ENCODE measurements around the gene ACOX2. TPM values are rescaled to one million over a fixed set of nuclear protein-coding genes. Genes with fewer than 3 reads are reported as not detected.

The ACOX2 gene
- total RNA-seq, 1 experiment from 2014 or later: 3.5 TPM

- H3K4me1 ChIP-seq (replicated peaks; ENCODE audit: insufficient read depth): 0 out of 2 replicates have a peak, but pooled peaks cover 5% of the 10 kb centered on the region
- no peaks in the 10 kb centered on the region for H4K20me1 ChIP-seq (ENCODE audit: insufficient read depth)
- H3K9me3 ChIP-seq (ENCODE audit: insufficient read depth, low read depth): no peaks in the 10 kb centered on the region
- TF ChIP-seq EZH2 (IDR thresholded peaks at IDR 0.05; ENCODE audit: low read depth) (no peak), CTCF (conservative IDR thresholded peaks at IDR 0.05) (no peak)
- no TSS peak for BruUV-seq (replicated peaks)
- no peak for DNase-seq
- no peaks in the 10 kb centered on the region for H3K9me2 ChIP-seq (ENCODE audit: insufficient read depth)
- H3K27ac ChIP-seq: no peak overlapping the region
- no peak overlapping the region for H2AFZ ChIP-seq
- no peaks in the 10 kb centered on the region for H3K36me3 ChIP-seq (ENCODE audit: low read depth)
- no peak overlapping the region for H3K4me2 ChIP-seq
- no peaks in the 10 kb centered on the region for H3K27me3 ChIP-seq (ENCODE audit: insufficient read depth, low read depth)
- H3K4me3 ChIP-seq: no peak overlapping the region
- ChIA-PET POLR2A (ENCODE audit: unreplicated experiment) (no interaction called here), CTCF (no interaction called here)
- intact Hi-C loops (cut with micrococcal nuclease; ENCODE audit: unreplicated experiment): no loop called here
- H3F3A ChIP-seq (ENCODE audit: insufficient read depth, low read depth): 0 out of 2 replicates have a peak, but pooled peaks cover 3% of the 10 kb centered on the region
- H3K79me2 ChIP-seq (ENCODE audit: low read depth): no peaks in the 10 kb centered on the region
Measured at GRCh38 chr3:58557491-58557890, 20.5 kb upstream of the ACOX2 start.

GRCh38 chr3:58556761-58557221 lies 19.8 kb upstream of the ACOX2 start:
- Histone ChIP-seq H3F3A (ENCODE audit: insufficient read depth, low read depth) (0 out of 2 replicates have a peak, but pooled peaks cover 3% of the 10 kb centered on the region), H3K9me3 (ENCODE audit: insufficient read depth, low read depth) (no peaks in the 10 kb centered on the region), H3K27ac (no peak overlapping the region), H3K4me3 (no peak overlapping the region), H3K4me1 (replicated peaks; ENCODE audit: insufficient read depth) (0 out of 2 replicates have a peak, but pooled peaks cover 5% of the 10 kb centered on the region), H3K9me2 (ENCODE audit: insufficient read depth) (no peaks in the 10 kb centered on the region), H2AFZ (no peak overlapping the region), H4K20me1 (ENCODE audit: insufficient read depth) (no peaks in the 10 kb centered on the region), H3K4me2 (no peak overlapping the region), H3K79me2 (ENCODE audit: low read depth) (no peaks in the 10 kb centered on the region), H3K27me3 (ENCODE audit: insufficient read depth, low read depth) (no peaks in the 10 kb centered on the region), H3K36me3 (ENCODE audit: low read depth) (no peaks in the 10 kb centered on the region)
- ChIA-PET POLR2A (ENCODE audit: unreplicated experiment) (interaction anchor here (0.9 kb wide), 1 partner anchor 33 kb away, joined by 4 read pairs; no protein-coding TSS in a partner anchor), CTCF (no interaction called here)
- TF ChIP-seq CTCF (conservative IDR thresholded peaks at IDR 0.05): no peak
- no peak for TF ChIP-seq EZH2 (IDR thresholded peaks at IDR 0.05; ENCODE audit: low read depth)
- no TSS peak for BruUV-seq (replicated peaks)
- intact Hi-C loops (cut with micrococcal nuclease; ENCODE audit: unreplicated experiment): no loop called here
- no peak for DNase-seq

GRCh38 chr3:58556001-58556400 lies 19.0 kb upstream of the ACOX2 start:
- Histone ChIP-seq H3K9me2 (ENCODE audit: insufficient read depth) (no peaks in the 10 kb centered on the region), H2AFZ (no peak overlapping the region), H3K79me2 (ENCODE audit: low read depth) (no peaks in the 10 kb centered on the region), H3K36me3 (ENCODE audit: low read depth) (no peaks in the 10 kb centered on the region), H3K4me2 (no peak overlapping the region), H3K4me3 (no peak overlapping the region), H3K27ac (no peak overlapping the region), H3F3A (ENCODE audit: insufficient read depth, low read depth) (0 out of 2 replicates have a peak, but pooled peaks cover under 1% of the 10 kb centered on the region), H3K27me3 (ENCODE audit: insufficient read depth, low read depth) (no peaks in the 10 kb centered on the region), H3K9me3 (ENCODE audit: insufficient read depth, low read depth) (no peaks in the 10 kb centered on the region), H4K20me1 (ENCODE audit: insufficient read depth) (no peaks in the 10 kb centered on the region), H3K4me1 (replicated peaks; ENCODE audit: insufficient read depth) (0 out of 2 replicates have a peak, but pooled peaks cover 2% of the 10 kb centered on the region)
- TF ChIP-seq EZH2 (IDR thresholded peaks at IDR 0.05; ENCODE audit: low read depth) (no peak), CTCF (conservative IDR thresholded peaks at IDR 0.05) (no peak)
- ChIA-PET POLR2A (ENCODE audit: unreplicated experiment) (interaction anchor here (0.9 kb wide), 1 partner anchor 34 kb away, joined by 4 read pairs; no protein-coding TSS in a partner anchor), CTCF (no interaction called here)
- intact Hi-C loops (cut with micrococcal nuclease; ENCODE audit: unreplicated experiment): no loop called here
- DNase-seq: no peak
- BruUV-seq (replicated peaks): no TSS peak
